ENCODE measurements around the gene MEX3A.
"Not testable (repeated sequence)": the region's sequence is repeated elsewhere in the genome, so short reads cannot be mapped to it uniquely, and the experiment has no call there.

The MEX3A gene

GRCh38 chr1:156118177-156118868 is 36.1 kb upstream of the MEX3A start:
- no peak for DNase-seq (ENCODE audit: extremely low read depth in 1 of 2, low read depth in 1 of 2)

GRCh38 chr1:156117414-156118176 is 35.3 kb upstream of the MEX3A start:
- DNase-seq (ENCODE audit: extremely low read depth in 1 of 2, low read depth in 1 of 2): no peak

GRCh38 chr1:156116731-156117130 is 34.5 kb upstream of the MEX3A start:
- DNase-seq (ENCODE audit: extremely low read depth in 1 of 2, low read depth in 1 of 2): not testable (repeated sequence)

GRCh38 chr1:156115514-156116374 is 33.5 kb upstream of the MEX3A start:
- no peak for DNase-seq (ENCODE audit: extremely low read depth in 1 of 2, low read depth in 1 of 2)

GRCh38 chr1:156114919-156115513 is 32.8 kb upstream of the MEX3A start:
- no peak for DNase-seq (ENCODE audit: extremely low read depth in 1 of 2, low read depth in 1 of 2)

- DNase-seq (ENCODE audit: extremely low read depth in 1 of 2, low read depth in 1 of 2): peak in 1 of 2 donors; percentile 58
Measured at GRCh38 chr1:156114101-156114918, 32.0 kb upstream of the MEX3A start, which contains the start of gene LMNA. TSS of gene LMNA (plus strand) at chr1:156114711. CDS start at chr1:156114919, 208 bp downstream.

GRCh38 chr1:156113282-156113950 is 31.2 kb upstream of the MEX3A start:
- no peak for DNase-seq (ENCODE audit: extremely low read depth in 1 of 2, low read depth in 1 of 2)

- no peak for DNase-seq (ENCODE audit: extremely low read depth in 1 of 2, low read depth in 1 of 2)
Measured at GRCh38 chr1:156112276-156113137, 30.2 kb upstream of the MEX3A start.

- DNase-seq (ENCODE audit: extremely low read depth in 1 of 2, low read depth in 1 of 2): no peak
Measured at GRCh38 chr1:156111355-156111962, 29.2 kb upstream of the MEX3A start.

GRCh38 chr1:156110252-156110651 is 28.0 kb upstream of the MEX3A start:
- no peak for DNase-seq (ENCODE audit: extremely low read depth in 1 of 2, low read depth in 1 of 2)

GRCh38 chr1:156108664-156109241 is 26.5 kb upstream of the MEX3A start:
- DNase-seq (ENCODE audit: extremely low read depth in 1 of 2, low read depth in 1 of 2): no peak

- no peak for DNase-seq (ENCODE audit: extremely low read depth in 1 of 2, low read depth in 1 of 2)
Measured at GRCh38 chr1:156108057-156108456, 25.8 kb upstream of the MEX3A start.

GRCh38 chr1:156106624-156107488 is 24.6 kb upstream of the MEX3A start:
- no peak for DNase-seq (ENCODE audit: extremely low read depth in 1 of 2, low read depth in 1 of 2)

GRCh38 chr1:156104861-156105832 is 22.9 kb upstream of the MEX3A start:
- DNase-seq (ENCODE audit: extremely low read depth in 1 of 2, low read depth in 1 of 2): no peak

- DNase-seq (ENCODE audit: extremely low read depth in 1 of 2, low read depth in 1 of 2): no peak
Measured at GRCh38 chr1:156104065-156104810, 22.0 kb upstream of the MEX3A start.
